ENCODE data around the gene TSPAN4.

DNA sequence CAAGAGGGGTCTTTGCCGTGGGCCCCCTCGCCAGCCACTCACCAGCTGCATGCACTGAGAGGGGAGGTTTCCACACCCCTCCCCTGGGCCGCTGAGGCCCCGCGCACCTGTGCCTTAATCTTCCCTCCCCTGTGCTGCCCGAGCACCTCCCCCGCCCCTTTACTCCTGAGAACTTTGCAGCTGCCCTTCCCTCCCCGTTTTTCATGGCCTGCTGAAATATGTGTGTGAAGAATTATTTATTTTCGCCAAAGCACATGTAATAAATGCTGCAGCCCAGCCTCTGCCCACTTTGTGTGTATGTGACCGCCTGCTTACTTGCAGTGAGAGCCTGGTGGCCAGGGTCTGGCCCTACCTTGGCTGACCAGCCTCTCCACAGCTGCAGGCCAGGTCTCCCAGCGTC, 17.7 kb upstream of the TSPAN4 start:
- TF ChIP-seq CTCF (IDR thresholded peaks at IDR 0.05; ENCODE audit: low read depth, low read length) (no peak), EZH2phosphoT487 (IDR thresholded peaks at IDR 0.05; ENCODE audit: low read depth) (no peak)
